Lower lobe of right lung (tissue), 2 donors: ENCODE results near the gene ENAH. TPM values are rescaled to one million over a fixed set of nuclear protein-coding genes. Genes with fewer than 3 reads are reported as not detected.

Experiments used
- ATAC-seq, 2 donors: fragments of 200-7000 bp; cut with Tn5 transposase; one replicate each; pipeline ENCODE4 v1.9.1; 2020 to 2022; ENCODE audit warnings: mild to moderate bottlenecking in 2 of 2, moderate library complexity in 2 of 2
- DNase-seq: peaks from one replicate; pipeline ENCODE4 v3.0.0-alpha.2; 2020
- H3K27ac ChIP-seq: fragments of 200-600 bp; one replicate; pipeline ENCODE4 v1.8.0; 2022
- H3K27me3 ChIP-seq: fragments of 200-600 bp; one replicate; pipeline ENCODE4 v1.8.0; 2022; ENCODE audit warnings: low read depth
- H3K36me3 ChIP-seq: fragments of 200-600 bp; one replicate; pipeline ENCODE4 v1.8.0; 2022; ENCODE audit warnings: mild to moderate bottlenecking
- H3K4me1 ChIP-seq: fragments of 200-600 bp; one replicate; pipeline ENCODE4 v1.8.0; 2022
- H3K4me3 ChIP-seq: fragments of 200-600 bp; one replicate; pipeline ENCODE4 v1.8.0; 2022; ENCODE audit warnings: mild to moderate bottlenecking
- H3K9me3 ChIP-seq: fragments of 200-600 bp; one replicate; pipeline ENCODE4 v1.8.0; 2022
- intact Hi-C: fragments of 100-400 bp; cut with DNase I; formaldehyde crosslinking; loops from one replicate; pipeline ENCODE4 v1.11.0; 2022
- total RNA-seq: library from RNA; stranded (reverse); fragmentation: NEBNext Ultra II Directional; extraction: Animal tissue kit (Norgen Biotek cat#: 25700); gene quantifications from one replicate; pipeline ENCODE4 v1.2.1, GENCODE V29; 2021
- TF ChIP-seq, protein P1 (sequence below): fragments of 200-600 bp; IDR thresholded peaks from one replicate; pipeline ENCODE4 v1.8.0; 2022; ENCODE audit warnings: antibody characterized with exemption, mild to moderate bottlenecking
- donor health status: DM: no; HTN: yes; CAD: no; lungs with severe emphysema.

ENAH gene
- total RNA-seq, 1 donor from 2014 or later, result 51.4 TPM

DNA sequence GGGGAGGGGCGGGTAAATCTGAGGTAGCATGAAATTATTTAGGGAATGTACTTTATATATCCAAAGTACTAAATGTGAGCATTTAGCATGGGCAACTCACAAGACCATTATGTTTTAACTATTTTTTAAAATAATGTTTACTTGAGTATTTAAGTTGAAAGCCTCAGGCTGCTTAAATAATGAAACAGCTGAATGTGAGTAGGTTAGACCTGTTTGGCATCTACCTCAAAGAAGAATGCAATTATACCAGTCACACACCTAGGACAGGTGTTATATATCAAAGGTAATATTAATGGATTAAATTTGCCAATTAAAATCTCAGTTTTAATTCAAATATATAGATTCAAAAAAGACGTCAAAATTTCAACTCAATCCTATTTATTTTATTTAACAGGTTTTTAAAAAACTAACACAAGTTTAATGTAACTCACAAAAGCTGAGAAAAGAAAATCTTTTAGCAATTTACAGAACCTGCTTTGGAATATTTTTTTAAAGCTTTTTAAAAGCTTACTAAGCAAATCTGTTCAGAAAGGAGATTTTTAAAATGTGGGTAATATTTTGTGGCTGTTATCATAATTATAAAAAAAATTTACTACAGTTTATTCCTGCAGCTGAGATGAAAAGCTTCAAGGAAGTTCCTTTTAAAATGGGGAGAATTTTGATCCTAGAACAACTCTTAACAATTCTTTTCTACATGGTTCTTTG is 120.5 kb downstream of the ENAH start:
- TF ChIP-seq, protein P1, sequence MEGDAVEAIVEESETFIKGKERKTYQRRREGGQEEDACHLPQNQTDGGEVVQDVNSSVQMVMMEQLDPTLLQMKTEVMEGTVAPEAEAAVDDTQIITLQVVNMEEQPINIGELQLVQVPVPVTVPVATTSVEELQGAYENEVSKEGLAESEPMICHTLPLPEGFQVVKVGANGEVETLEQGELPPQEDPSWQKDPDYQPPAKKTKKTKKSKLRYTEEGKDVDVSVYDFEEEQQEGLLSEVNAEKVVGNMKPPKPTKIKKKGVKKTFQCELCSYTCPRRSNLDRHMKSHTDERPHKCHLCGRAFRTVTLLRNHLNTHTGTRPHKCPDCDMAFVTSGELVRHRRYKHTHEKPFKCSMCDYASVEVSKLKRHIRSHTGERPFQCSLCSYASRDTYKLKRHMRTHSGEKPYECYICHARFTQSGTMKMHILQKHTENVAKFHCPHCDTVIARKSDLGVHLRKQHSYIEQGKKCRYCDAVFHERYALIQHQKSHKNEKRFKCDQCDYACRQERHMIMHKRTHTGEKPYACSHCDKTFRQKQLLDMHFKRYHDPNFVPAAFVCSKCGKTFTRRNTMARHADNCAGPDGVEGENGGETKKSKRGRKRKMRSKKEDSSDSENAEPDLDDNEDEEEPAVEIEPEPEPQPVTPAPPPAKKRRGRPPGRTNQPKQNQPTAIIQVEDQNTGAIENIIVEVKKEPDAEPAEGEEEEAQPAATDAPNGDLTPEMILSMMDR, result no peak
- no peaks in the 10 kb centered on the region for H3K4me1 ChIP-seq
- ATAC-seq, result no peak
- H3K9me3 ChIP-seq, result no peaks in the 10 kb centered on the region
- H3K36me3 ChIP-seq, result peaks cover 3% of the 10 kb centered on the region
- H3K27me3 ChIP-seq, result no peaks in the 10 kb centered on the region
- H3K27ac ChIP-seq, result no peak overlapping the region
- intact Hi-C loops, result no loop called here
- DNase-seq, result no peak
- H3K4me3 ChIP-seq, result no peak overlapping the region

DNA sequence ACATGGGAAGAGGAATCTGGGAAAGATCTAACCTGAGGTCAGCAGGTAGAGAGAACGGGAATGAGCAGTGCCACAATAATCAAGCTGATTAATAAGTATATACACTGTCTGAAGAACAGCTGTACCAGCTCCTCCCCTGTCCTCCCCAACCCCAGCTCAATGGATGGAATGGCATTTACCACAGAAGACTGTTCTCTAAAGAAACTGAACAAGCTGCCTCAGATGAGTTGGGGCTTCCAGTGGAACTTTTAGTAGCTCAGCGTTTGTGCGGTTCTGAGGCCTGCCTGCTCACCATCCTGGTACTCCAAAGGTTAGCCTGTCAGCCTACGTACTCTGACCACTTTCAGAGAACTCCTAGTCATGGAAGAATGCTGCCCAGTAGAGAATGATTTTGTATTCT is 123.2 kb downstream of the ENAH start:
- H3K27me3 ChIP-seq, result no peaks in the 10 kb centered on the region
- TF ChIP-seq, protein P1, result no peak
- H3K4me3 ChIP-seq, result no peak overlapping the region
- no peaks in the 10 kb centered on the region for H3K4me1 ChIP-seq
- H3K27ac ChIP-seq, result no peak overlapping the region
- H3K9me3 ChIP-seq, result no peaks in the 10 kb centered on the region
- ATAC-seq (no peak), DNase-seq (no peak)
- peaks cover 3% of the 10 kb centered on the region for H3K36me3 ChIP-seq
- intact Hi-C loops, result no loop called here

DNA sequence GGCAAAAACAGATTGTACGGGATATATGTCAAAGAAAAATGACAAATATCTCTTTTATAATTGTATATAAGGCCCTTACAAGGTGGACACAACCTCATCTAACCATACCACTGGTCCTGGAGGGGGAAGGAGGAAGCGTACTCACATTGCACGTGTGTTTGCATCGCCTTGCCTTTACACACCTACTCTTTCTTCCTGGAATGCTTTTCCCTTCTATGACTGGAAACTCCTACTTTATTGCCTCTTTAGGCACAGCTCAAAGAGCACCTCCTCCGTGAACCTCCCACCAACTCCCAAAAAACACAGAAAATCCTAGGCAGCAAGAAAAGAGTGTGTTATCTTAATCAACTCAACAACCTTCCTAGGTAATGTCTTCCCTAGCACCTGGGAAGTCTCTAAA is 125.3 kb downstream of the ENAH start:
- no peak for ATAC-seq
- no peak overlapping the region for H3K4me3 ChIP-seq
- no peaks in the 10 kb centered on the region for H3K27me3 ChIP-seq
- no peak overlapping the region for H3K27ac ChIP-seq
- H3K36me3 ChIP-seq, result peaks cover 3% of the 10 kb centered on the region
- H3K4me1 ChIP-seq, result no peaks in the 10 kb centered on the region
- intact Hi-C loops, result no loop called here
- DNase-seq, result no peak
- H3K9me3 ChIP-seq, result no peaks in the 10 kb centered on the region
- TF ChIP-seq, protein P1, result no peak

DNA sequence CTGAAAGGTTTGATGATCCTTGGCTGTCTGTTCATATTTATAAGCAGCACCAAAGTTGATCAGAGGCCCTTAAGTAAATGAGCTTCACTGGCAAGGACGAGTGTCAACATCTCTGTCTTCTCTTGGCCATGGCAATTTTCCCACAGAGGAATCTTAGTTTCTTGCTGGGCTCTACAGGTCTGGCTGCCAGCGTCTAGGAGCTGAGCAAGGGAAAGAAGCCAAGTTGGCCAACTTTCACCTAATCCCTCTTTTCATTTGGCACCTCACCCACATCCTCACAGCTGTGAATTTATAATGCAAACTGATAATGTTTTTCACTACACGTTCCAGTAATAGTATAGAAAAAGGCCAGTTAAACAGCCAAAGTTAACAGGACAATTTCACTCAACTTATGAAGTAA is 126.0 kb downstream of the ENAH start:
- H3K27me3 ChIP-seq, result no peaks in the 10 kb centered on the region
- intact Hi-C loops, result no loop called here
- H3K4me1 ChIP-seq, result no peaks in the 10 kb centered on the region
- ATAC-seq (no peak), DNase-seq (no peak)
- no peak overlapping the region for H3K27ac ChIP-seq
- peaks cover 3% of the 10 kb centered on the region for H3K36me3 ChIP-seq
- TF ChIP-seq, protein P1, result no peak
- no peaks in the 10 kb centered on the region for H3K9me3 ChIP-seq
- H3K4me3 ChIP-seq, result no peak overlapping the region

DNA sequence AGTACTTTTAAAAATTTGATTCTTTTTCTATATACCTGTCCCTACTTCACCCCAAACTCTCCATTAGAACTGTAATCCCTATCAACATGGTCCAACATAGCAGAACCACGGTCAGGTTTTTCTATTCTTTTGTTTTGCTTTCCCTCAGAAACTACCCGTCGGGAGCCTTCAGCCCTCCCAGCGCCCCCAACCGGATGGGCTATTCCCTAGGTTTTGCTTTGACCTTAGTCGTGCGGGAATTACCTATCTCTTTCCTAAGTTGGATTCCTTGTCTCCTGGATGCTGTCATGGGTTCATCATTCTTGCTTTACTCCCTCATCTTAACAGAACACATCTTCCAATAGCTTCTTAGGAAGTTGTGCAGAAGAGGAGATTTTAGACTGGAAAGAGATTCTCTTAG is 127.5 kb downstream of the ENAH start:
- DNase-seq, result no peak
- no peak for ATAC-seq
- no peak overlapping the region for H3K27ac ChIP-seq
- H3K27me3 ChIP-seq, result no peaks in the 10 kb centered on the region
- peaks cover 3% of the 10 kb centered on the region for H3K36me3 ChIP-seq
- no peaks in the 10 kb centered on the region for H3K9me3 ChIP-seq
- TF ChIP-seq, protein P1, result no peak
- H3K4me3 ChIP-seq, result no peak overlapping the region
- H3K4me1 ChIP-seq, result no peaks in the 10 kb centered on the region
- intact Hi-C loops, result no loop called here
